Superior temporal gyrus (tissue), 1 donor: ENCODE data around the gene ANKUB1.

Experiments
- DNase-seq: peaks from one replicate; pipeline ENCODE4 v3.0.0-alpha.2; 2016; ENCODE audit errors: extremely low spot score

The ANKUB1 gene

DNA sequence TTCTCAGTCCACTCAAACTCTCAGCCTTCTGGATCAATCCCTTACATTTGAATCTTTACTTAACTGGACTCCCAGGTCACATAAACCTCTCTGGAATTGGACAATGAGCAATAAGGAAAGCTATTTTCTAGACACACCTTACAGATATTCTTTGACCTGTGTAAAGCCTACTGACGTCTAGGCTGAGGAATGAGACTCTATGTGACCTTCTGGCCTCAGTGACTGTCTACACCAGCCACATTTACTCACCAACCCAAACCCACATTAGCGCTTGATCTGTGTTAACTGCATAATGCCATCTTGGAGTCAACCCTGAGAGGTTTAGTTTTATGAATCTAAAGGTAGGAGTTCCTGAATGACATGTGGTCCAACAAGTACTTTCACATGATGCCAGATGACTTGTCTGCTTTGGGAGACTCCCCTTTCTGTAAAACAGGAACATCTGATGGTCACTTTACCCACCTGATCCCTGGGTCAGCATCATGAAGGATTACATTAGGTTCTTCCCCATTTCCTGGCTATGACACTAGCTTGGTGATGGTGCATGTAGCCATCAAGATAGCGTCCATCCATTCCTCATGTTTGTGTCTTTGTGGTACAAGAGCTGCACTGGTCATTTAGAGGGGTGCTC, 28.7 kb downstream of the ANKUB1 start:
- DNase-seq = no peak

DNA sequence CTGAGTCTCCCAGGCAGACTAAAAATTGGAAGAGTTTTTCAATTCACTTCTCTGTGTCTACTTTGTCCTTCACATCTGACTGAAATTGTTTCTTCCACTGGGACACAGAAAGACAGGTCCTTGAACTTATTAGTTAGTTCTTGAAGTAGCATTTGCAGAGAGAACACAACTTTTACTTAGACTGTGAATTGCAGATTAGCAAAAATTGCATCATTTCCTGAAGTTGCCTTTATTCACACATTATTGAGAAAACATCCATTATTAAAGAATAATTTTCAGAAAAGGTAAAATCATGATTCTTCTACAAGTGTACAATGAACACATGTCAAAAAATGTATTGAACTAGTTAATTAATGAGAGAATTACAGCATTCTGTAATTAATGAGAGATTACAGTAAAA, 38.6 kb downstream of the ANKUB1 start:
- no peak for DNase-seq

DNA sequence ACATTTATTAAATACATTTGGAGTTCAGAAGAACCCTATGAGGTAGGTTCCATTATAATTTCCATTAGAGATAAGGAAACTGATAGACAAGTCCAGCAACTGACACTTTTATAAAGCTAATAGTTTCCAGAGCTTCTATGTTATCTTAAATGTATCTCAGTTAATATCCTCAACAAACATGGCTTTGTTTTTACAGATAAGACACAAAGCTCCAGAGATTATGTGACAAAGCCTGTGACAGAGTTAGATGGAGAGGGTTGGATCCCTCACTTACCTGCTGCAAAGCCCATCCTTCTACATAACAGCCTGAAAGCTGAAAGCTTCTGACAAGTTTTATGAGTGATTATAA, 39.6 kb downstream of the ANKUB1 start:
- DNase-seq = no peak

DNA sequence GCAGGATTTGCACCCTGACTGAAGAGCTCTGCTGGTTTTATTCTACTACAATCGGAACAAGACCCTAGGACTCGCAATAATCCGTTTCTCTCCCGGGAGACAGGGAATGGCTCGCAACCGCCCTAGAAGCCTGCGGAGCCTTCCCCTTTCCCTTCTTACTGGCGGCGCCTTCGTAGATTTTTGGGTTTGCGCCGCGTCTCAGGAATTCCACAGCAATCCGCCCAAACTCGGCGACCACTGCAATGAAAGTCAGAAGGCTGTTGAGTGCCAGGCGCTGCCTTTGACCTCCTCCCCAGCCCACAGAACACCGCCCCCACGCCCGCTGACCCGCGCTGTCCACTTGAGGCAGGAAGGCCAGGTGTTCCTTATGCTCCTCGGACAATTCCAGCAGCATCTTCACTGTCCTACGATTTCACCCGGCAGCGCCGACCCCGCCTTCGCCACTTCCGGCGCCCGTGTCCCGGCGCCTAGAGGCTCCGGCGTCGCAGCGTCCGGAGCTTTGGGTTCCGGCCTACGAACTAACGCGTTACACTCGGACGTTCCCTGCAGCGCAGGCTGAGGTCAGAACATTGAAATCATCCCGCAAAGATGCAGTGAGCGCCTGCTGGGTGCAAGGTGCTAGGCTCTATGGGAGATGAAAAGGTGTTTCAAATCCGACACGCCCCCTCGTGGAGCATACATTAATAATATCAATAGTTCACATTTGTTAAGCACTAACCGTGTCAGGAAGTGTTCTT, 40.1 kb downstream of the ANKUB1 start, which contains the start of gene COMMD2:
Gene COMMD2, minus strand, starts transcription at position 439 of the 737 bp plus-strand sequence. Its CDS starts 45 bp downstream, at position 394.
- DNase-seq = peak; percentile 88

DNA sequence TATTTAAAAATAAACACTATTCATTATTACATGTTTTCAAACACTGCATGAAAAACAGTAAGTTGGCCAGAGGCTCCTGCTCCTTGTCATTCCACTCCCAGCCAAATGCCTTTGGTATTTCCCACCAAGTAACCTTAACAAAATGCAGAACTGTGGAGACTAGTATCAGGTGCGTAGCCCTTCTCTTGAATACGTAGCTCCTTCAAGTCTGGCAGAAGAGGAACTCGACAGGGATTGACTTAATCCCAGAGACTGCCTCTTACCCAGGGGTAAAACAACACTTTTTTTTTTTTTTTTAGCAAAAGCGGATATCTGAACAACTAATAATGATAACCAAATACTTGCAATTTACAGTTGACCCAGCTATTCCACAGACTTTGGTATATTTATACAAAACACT, 40.8 kb downstream of the ANKUB1 start:
- DNase-seq = no peak

DNA sequence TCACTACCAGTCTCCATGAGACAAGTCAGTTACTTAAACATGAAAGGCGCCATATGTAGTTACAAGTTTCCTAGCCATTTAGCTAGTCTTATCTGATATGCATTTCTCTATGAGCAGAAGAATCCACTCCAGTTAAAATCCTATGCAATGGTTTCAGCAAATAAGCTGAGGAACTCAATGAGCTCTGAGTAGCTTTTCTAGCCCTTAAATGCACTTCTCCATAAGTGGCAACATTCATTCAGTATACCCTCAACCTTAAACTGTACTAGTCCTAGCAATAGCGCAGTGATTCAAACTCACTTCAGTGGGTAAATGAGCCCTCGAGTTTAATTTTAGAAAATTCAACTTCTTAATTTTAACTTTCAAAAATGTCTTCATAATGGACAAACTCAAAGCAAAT, 47.7 kb downstream of the ANKUB1 start:
- DNase-seq = no peak

DNA sequence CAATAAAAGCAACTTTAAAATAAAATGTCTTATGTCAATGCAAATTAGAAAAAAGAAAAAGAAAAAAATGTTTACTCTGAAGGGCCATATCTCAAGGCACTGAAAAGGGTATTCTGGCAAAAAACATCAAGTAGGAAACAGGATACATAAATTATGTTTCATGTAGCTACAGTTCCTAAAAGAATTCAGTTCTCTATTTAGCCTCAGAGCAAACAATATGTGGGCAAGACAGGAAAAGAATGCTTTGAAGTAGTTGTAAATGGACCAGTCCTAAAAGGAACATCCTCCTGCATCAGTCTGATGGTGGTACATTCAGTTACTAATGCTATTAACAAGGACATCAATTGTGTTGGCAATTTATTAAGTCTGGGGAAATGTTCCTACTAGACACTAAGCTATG, 48.2 kb downstream of the ANKUB1 start:
- no peak for DNase-seq

DNA sequence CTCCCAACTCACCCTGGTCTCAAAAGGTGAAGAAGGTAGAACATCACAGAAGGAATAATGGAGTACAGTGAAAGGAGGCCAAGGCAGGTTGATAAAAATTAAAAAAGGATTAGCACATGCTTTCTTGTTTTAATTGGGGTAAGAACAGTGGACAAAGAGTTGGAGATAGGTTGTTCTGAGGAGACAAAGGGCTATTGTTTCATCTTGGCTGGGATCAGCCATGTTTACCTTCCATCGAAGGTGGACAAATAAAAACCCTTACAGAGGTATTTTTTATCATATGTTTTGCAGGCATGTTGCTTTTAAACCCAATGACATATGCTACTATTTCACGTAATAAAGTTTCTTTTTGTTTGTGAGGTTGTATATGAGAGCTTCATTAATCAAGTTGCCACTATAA, 53.0 kb downstream of the ANKUB1 start:
- DNase-seq = no peak

DNA sequence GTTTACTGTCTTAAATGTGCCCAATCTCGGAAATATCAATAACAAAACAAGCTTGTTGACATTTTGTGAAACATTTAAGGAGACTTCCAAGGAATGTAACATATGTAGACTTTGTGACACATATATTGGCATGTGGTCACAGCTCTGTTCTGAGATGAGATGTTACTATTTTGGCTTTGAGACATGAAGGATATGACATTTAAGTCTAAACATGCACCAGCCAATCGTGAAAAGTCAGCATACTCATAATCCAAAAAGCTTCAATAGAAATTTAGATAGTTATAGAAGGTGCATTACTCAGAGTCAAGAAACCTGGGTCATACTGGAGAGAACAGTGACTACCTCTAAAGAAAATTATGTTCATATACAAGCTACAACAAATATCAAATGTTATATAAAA, 53.5 kb downstream of the ANKUB1 start:
- DNase-seq = no peak

DNA sequence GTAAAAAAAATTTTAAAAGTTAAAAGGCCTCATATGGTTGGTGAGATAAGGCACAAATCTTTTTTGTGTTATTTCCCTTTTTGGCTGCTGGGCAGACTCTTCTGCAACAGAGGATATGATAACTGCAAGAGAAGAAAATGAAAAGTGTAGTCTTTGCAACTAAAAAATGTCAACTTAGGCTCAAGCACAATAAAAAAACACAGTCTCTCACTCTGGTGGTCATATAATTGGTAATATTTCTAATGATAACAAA, 55.5 kb downstream of the ANKUB1 start:
- no peak for DNase-seq

DNA sequence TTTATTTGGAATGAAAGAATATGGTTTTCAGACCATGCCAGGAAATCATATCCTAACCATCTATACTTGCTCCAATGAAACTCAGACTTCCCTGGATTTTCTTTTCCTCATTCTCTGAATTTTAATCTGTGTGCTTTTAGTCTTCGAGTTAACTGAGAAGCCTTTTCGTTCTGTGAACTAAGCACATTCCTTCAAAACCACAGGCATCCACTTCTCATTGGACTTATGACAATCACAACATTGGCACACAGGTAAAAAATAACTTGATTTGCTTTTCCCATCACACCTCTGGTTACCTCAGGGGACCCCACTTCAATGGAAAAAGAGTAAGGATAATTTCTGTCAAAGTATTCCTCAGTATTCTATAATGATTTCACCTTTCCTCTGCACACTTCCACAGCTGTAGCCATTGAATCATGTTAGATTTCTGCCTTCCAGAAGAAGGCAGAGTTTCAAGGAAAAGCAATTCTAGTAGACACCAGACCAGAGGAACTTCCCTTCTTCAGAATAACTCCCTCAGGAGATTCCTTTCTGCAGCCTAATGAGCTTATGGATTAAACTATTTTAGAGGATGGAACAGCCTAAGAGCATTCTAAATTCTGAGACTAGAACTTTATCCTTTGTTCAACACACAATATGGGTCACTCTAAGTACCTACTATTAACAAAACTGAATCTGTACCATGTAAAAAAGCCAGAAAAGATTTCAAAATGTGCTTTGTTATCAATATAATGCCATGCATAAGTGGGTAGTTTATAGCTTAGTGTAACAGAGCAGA, 56.0 kb downstream of the ANKUB1 start:
- DNase-seq = no peak

DNA sequence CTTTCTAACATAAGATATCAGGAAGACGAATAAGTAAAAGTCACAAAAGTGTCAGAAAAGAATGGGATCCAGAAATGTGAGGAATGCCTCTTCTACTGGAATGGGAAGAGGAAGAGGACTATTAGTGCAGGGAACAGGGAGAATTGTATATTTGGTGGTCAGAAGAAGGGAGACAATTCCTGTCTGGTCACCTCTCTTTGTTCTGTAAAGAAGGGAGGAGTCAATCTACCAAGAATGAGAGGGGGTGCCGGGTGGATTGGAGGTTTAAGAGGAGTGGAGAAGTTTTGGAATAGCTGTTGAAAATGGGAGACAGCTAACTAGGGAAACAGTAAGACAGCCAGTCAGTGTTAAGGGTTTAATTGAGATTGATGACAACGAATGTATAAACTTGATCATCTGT, 60.1 kb downstream of the ANKUB1 start:
- no peak for DNase-seq

DNA sequence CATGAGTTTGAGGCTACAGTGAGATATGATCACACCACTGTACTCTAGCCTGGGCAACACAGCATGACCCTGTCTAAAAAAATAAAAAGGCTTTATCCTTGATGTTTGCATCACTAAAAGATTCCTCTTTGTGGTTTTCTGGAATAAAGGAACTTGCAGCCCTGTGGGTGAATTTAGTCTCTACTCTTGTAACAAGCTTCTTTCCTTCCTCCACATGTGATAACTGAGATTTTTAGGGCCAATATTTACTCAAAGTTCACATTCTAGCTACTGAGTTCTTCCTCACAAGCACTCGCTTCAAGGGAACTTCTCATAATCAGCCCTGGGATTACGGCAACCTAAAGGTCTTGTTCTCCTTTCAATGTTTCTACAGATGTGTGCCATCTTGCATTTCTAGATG, 64.7 kb downstream of the ANKUB1 start:
- no peak for DNase-seq

DNA sequence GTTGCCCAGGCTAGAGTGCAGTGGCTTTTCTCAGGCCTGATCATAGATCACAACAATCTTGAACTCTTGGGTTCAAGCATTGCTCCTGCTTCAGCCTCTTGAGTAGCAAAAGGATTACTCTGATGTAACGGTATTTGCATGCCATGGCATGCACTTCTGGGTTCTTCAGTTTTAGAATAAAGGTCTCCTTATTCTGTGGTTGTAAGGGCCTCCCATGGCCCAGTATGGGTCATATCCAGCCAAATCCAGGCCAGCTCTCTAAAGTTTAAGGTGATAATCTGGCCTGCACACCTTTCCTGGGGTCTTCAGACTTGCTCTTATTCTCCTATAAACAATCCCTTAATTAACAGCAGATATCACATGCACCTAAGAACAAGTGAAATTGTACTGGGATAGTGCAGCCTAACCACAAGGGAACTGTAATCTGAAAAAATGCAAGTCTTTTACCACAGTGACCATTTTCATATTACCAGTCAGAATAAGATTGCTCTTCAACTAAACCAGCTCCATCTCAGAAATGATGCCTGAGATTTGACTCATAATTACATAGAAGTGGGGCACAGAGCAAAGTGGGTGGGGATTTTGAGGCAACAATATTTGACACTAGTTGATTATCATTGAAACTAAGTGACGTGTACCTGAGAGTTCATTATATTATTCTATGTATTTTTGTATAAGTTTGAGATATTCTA, 65.5 kb downstream of the ANKUB1 start:
- no peak for DNase-seq

DNA sequence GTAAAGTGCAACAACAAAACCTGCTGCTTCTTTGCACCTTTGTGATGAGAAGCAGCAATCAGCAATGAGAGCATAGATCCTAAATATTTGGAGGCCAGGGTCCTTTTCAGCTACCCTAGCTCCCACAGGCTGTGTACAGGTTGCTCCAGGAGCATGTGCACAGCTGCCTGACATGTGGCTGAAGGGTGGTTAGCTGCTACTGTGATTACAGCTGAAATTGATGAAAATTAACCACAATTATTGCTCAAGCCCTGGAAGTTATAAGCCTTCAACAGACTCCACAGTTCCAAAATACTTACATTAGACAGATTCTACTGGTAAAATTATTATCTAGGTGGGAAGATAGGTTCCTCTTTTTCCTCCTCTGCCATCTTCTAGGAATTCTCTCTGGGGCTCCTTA, 68.6 kb downstream of the ANKUB1 start:
- DNase-seq = no peak

DNA sequence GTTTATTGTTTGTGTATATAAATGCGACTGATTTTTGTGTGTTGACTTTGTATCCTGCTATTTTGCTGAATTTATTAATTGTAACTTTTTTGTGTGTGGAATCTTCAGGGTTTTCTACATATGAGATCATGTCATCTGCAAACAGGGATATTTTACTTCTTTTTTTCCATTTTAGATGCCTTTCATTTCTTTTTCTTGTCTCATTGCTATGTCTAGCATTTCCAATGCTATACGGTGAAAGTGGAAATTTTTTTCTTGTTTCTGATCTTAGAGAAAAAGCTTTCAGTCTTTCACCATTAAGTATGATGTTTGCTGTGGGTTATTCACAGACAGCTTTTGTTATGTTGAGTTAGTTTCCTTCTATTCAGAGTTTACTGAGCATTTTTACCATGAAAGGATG, 71.4 kb downstream of the ANKUB1 start:
- no peak for DNase-seq

DNA sequence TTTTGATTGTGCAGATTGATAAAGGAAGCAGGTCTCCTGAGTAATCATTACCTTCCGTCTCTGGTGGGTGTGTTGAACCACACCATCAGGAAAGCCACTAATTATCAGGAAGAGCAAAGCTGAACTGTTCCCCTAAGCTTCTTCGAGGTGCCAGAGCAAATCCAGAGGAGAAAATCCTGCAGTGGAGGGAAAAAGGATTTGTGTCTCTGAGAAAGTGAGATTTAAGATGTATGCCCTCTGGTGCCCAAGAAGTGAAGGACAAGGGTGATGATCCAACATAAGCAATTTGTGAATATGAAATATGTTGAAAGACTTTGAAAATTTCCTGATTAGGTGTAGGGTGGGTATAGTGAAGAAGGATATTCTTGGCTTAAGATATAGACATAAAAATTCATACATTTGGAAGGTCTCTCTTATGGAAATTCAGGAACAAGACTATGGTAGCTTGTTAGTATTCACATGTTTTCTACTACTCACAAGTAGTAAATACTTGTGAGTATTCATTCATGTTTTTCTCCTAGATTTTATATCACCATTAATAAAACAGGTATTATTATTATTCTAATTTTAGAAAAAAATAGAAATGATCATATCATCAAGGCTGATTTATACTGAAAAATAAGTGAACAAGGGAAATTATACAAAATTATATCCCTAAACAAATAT, 74.8 kb downstream of the ANKUB1 start:
- peak; percentile 89 for DNase-seq

DNA sequence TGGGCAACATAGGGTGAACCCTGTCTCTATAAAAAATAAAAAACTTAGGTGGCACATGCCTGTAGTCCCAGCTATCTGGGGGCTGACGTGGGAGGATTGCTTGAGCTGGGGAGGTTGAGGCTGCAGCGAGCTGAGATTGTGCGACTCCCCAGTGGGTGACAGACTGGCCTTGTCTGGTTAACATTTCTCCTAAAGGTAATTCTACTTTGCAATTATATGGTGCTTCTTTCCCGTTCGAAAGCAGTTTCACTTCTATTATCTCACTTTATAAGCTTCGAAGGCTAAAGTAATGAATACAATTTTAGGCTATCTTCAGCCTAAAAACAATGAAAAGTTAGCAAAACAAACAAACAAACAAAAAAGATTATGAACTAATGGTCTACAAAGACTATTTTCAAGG, 75.4 kb downstream of the ANKUB1 start:
- DNase-seq = no peak

DNA sequence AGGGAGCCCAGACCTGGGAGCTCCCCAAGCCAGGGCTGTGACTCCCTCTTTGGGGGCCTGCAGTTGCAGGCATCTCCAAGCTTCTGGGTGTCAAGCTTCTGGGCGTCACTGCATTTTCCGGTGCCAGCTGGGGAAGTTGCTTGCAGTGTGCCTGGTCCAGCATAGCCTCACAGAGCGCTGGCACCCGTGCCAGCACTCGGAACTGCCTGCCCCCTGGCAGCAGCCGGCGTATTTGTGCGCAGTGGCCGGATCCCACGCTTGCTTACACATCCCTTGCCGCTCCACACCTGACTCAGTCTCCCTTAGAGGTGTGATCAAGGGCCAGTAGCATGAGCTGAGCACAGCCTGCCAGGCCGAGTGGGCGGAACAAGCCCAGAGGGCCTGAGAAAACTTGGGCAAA, 77.1 kb downstream of the ANKUB1 start:
- no peak for DNase-seq

DNA sequence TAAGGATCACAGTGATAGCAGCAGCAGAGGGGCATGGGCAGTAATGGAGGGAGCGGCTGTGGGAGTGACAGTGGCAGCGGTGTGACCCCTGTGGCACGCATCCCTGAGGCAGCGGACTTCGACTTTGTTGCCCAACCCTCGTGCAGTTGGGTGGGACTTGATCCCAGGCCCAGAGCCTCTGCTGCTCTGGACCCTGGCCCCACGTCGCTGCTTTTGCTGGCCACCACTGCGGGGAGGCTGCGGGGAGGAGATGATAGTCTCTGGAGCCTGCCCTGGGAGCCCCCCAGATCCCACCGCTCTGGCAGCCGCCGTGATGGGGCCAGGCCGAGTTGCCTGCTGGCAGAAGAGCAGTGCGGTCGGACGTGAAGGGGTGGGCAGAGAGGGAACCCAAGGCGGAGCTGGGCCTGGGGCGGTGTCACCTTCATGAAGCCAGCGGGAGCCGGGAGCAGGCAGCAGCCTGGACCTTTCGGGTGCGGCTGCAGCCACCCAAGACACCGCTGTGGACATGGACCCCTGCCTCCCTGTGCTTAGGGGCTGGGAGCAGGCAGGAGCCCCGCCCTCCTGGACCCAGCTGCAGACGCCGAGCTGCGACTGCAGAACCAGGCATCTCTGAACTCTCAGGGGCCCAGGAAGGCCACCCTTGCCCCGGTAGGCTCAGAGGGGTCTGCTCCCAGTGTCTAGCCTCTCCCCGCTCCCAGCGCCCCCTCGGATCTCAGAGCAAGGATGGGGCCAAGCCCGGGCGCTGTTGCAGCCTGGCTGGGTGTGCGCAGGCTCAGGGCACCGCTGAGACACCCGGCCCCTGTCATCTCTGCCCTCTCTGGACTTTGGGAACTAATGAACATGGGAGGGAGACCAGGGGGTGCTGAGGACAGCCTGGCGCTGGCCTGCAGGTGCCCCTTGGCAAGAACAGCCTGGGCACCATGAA, 78.4 kb downstream of the ANKUB1 start:
- no peak for DNase-seq
